ENCODE results near the gene AUP1.

- no peak for TF ChIP-seq EZH2 (IDR thresholded peaks at IDR 0.05; ENCODE audit: borderline replicate concordance)
- no peak for TF ChIP-seq CTCF (IDR thresholded peaks at IDR 0.05; ENCODE audit: poor library complexity)
Observed at GRCh38 chr2:74503506-74504475, 25.7 kb downstream of the AUP1 start.

All from hepatocyte (in vitro differentiated cells).